Mammary epithelial cell (primary cell): ENCODE data around the gene LASP1.

Experiments used
- EZH2 ChIP-seq: IDR thresholded peaks from 2 replicates; pipeline ENCODE4 v1.6.1; 2012; ENCODE audit warnings: low read length, inconsistent platforms, borderline replicate concordance
- TF ChIP-seq, protein P1 (sequence below), 2 donors: IDR thresholded peaks in 1 of 2; conservative IDR thresholded peaks in 1 of 2; 2 replicates each; pipeline ENCODE4 v1.5.1; 2011 to 2012; ENCODE audit warnings: inconsistent platforms in 2 of 2, low read length in 2 of 2, mild to moderate bottlenecking in 2 of 2, control low read depth in 1 of 2, low read depth in 1 of 2; ENCODE audit not compliant: insufficient read depth in 1 of 2; ENCODE audit errors: extremely low read depth in 1 of 2

DNA sequence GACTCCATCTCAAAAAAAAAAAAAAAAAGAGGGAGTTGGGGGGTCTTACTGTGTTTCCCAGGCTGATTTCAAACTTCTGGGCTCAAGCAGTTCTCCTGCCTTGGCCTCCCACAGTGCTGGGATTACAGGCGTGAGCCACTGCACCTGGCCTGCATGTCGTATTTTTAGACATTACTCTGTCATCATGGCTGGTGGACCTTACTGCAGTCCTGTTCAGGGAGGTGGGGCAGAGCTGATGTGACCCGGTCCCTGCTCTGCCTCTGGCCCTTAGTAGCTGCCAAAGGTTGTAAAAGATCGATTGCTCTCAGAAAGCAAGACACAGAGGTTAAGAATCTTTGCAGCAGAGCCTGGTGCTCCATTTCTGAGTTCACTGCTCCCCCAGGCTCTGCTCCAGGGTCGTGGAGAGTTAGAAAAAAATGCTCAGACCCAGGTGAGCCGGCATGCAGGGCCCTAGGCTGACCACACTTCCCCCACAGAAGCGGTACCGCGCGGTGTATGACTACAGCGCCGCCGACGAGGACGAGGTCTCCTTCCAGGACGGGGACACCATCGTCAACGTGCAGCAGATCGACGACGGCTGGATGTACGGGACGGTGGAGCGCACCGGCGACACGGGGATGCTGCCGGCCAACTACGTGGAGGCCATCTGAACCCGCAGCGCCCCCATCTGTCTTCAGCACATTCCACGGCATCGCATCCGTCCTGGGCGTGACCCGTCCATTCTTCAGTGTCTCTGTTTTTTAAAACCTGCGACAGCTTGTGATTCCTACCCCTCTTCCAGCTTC is 48.5 kb downstream of the LASP1 start:
- TF ChIP-seq, protein P1, sequence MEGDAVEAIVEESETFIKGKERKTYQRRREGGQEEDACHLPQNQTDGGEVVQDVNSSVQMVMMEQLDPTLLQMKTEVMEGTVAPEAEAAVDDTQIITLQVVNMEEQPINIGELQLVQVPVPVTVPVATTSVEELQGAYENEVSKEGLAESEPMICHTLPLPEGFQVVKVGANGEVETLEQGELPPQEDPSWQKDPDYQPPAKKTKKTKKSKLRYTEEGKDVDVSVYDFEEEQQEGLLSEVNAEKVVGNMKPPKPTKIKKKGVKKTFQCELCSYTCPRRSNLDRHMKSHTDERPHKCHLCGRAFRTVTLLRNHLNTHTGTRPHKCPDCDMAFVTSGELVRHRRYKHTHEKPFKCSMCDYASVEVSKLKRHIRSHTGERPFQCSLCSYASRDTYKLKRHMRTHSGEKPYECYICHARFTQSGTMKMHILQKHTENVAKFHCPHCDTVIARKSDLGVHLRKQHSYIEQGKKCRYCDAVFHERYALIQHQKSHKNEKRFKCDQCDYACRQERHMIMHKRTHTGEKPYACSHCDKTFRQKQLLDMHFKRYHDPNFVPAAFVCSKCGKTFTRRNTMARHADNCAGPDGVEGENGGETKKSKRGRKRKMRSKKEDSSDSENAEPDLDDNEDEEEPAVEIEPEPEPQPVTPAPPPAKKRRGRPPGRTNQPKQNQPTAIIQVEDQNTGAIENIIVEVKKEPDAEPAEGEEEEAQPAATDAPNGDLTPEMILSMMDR (conservative IDR thresholded peaks at IDR 0.05 in 1 of 2, IDR thresholded peaks at IDR 0.05 in 1 of 2; ENCODE audit: extremely low read depth in 1 of 2, insufficient read depth in 1 of 2, low read depth in 1 of 2, low read length in 2 of 2), result no peak
- no peak for TF ChIP-seq EZH2
